Lower leg skin (tissue), 4 donors: ENCODE data around the gene ALG12. TPM values are rescaled to one million over a fixed set of nuclear protein-coding genes. Genes with fewer than 3 reads are reported as not detected.
"Not testable (repeated sequence)": the region's sequence is repeated elsewhere in the genome, so short reads cannot be mapped to it uniquely, and the experiment has no call there.

ENCODE experiments used
- DNase-seq, 2 donors: peaks; one replicate each; pipeline ENCODE4 v3.0.0-alpha.2; 2019; ENCODE audit warnings: low spot score in 2 of 2
- H3K4me3 ChIP-seq: fragments of 200-600 bp; sonication (generic); 2 replicates; pipeline ENCODE4 v1.5.1; 2017; ENCODE audit warnings: mild to moderate bottlenecking, low read depth; ENCODE audit not compliant: poor library complexity, severe bottlenecking
- CTCF ChIP-seq, 3 donors: fragments of 450-650 bp; IDR thresholded peaks; one replicate each; pipeline ENCODE4 v1.5.1; 2016; ENCODE audit warnings: antibody characterized with exemption in 3 of 3, mild to moderate bottlenecking in 3 of 3, moderate library complexity in 2 of 3
- POLR2A ChIP-seq, 2 donors: fragments of 450-650 bp; IDR thresholded peaks; one replicate each; pipeline ENCODE4 v1.6.1; 2016 to 2017; ENCODE audit warnings: antibody characterized with exemption in 2 of 2, mild to moderate bottlenecking in 1 of 2, moderate library complexity in 1 of 2
- WGBS, 2 donors: methylation state at CpG; one replicate each; pipeline ENCODE4 v1.1.5; 2018; 5-methylcytosine and 5-hydroxymethylcytosine counted together
- intact Hi-C: fragments of 100-400 bp; cut with DNase I; formaldehyde crosslinking; loops from one replicate; pipeline ENCODE4 v1.15.0; 2023; ENCODE audit warnings: low total_unique reads
- total RNA-seq, 4 donors: library from RNA; depleted of rRNA; stranded (reverse); fragments of >200 nt; gene quantifications; one replicate each; pipeline ENCODE4 v1.1.0, GENCODE V29; 2016

Gene ALG12
- total RNA-seq, 4 donors from 2014 or later: 7.5 to 25.6 (median 16.1) TPM

- DNase-seq: no peak
- 68 to 76% methylated on average over 26 to 40 of the region's 42 CpGs for WGBS, 2 donors
- intact Hi-C loops: no loop called here
- no peak overlapping the region for H3K4me3 ChIP-seq
- TF ChIP-seq CTCF (IDR thresholded peaks at IDR 0.05): no peak
- TF ChIP-seq POLR2A (IDR thresholded peaks at IDR 0.05): no peak
Observed at GRCh38 chr22:49948958-49949913, 31.0 kb upstream of the ALG12 start.

GRCh38 chr22:49948116-49948957 is 30.1 kb upstream of the ALG12 start:
- no peak for DNase-seq
- no peak overlapping the region for H3K4me3 ChIP-seq
- TF ChIP-seq POLR2A (IDR thresholded peaks at IDR 0.05) (no peak), CTCF (IDR thresholded peaks at IDR 0.05) (no peak)
- intact Hi-C loops: no loop called here
- WGBS, 2 donors: 46 to 68% methylated on average over 8 to 20 of the region's 23 CpGs

DNA sequence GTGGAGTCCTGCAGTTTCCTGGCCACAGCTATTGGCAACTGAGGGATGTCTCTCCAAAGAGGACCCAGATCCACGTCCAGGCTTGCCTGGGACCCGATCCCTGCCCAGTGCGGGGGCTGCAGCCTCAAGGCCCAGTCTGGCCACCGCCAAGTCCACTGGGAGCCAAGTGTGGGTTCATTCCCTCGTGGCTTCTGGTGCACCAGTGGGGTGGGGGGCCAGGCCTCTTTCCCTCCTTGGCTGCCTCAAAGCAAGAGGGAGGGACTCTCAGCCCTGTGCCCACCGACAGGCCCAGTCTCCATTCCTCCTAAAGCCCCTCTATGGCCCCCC is 29.0 kb upstream of the ALG12 start:
- intact Hi-C loops: no loop called here
- no peak for TF ChIP-seq POLR2A (IDR thresholded peaks at IDR 0.05)
- no peak for TF ChIP-seq CTCF (IDR thresholded peaks at IDR 0.05)
- no peak overlapping the region for H3K4me3 ChIP-seq
- 73 to 76% methylated on average over 5 to 6 of the region's 6 CpGs for WGBS, 2 donors
- no peak for DNase-seq

GRCh38 chr22:49946612-49947295 is 28.5 kb upstream of the ALG12 start:
- no peak for DNase-seq
- TF ChIP-seq CTCF (IDR thresholded peaks at IDR 0.05): no peak
- no peak for TF ChIP-seq POLR2A (IDR thresholded peaks at IDR 0.05)
- H3K4me3 ChIP-seq: no peak overlapping the region
- WGBS, 2 donors: 78 to 80% methylated on average over 17 of the region's 17 CpGs
- intact Hi-C loops: no loop called here

DNA sequence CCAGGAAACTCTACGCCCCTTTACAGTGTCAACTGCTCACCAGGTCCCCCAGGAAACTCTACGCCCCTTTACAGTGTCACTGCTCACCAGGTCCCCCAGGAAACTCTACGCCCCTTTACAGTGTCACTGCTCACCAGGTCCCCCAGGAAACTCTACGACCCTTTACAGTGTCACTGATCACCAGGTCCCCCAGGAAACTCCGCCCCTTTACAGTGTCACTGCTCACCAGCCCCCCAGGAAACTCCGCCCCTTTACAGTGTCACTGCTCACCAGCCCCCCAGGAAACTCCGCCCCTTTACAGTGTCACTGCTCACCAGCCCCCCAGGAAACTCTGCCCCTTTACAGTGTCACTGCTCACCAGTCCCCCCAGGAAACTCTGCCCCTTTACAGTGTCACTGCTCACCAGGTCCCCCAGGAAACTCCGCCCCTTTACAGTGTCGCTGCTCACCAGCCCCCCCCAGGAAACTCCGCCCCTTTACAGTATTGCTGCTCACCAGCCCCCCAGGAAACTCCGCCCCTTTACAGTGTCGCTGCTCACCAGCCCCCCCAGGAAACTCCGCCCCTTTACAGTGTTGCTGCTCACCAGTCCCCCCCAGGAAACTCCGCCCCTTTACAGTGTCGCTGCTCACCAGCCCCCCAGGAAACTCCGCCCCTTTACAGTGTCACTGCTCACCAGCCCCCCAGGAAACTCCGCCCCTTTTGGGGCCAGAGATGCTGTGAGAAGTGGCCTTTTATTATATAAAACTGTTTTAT is 27.0 kb upstream of the ALG12 start:
- WGBS, 2 donors: 81 to 84% methylated on average over 12 to 17 of the region's 17 CpGs
- DNase-seq, H3K4me3 ChIP-seq, intact Hi-C loops: not testable (repeated sequence)
